HFFc6 (cell line): ENCODE results near the gene CDH23. TPM values are rescaled to one million over a fixed set of nuclear protein-coding genes. Genes with fewer than 3 reads are reported as not detected.

Experiments
- DNase-seq: peaks from one replicate; pipeline ENCODE4 v3.0.0-alpha.2; 2018
- H3K27ac Mint-ChIP-seq: 2 replicates; pipeline ENCODE4 v1.8.0; 2020; ENCODE audit warnings: mild to moderate bottlenecking, mixed read lengths
- H3K27me3 Mint-ChIP-seq: 2 replicates; pipeline ENCODE4 v1.8.0; 2021; ENCODE audit warnings: mild to moderate bottlenecking, moderate library complexity, mixed read lengths; ENCODE audit not compliant: insufficient read depth
- H3K36me3 Mint-ChIP-seq: 2 replicates; pipeline ENCODE4 v1.8.0; 2021; ENCODE audit warnings: low read depth, mixed read lengths
- H3K4me1 Mint-ChIP-seq: 2 replicates; pipeline ENCODE4 v1.8.0; 2020; ENCODE audit warnings: low read depth, mixed read lengths
- H3K4me3 Mint-ChIP-seq: 2 replicates; pipeline ENCODE4 v1.8.0; 2020; ENCODE audit warnings: mild to moderate bottlenecking, moderate library complexity, mixed read lengths
- H3K9me3 Mint-ChIP-seq: 2 replicates; pipeline ENCODE4 v1.8.0; 2020; ENCODE audit warnings: mild to moderate bottlenecking, mixed read lengths
- CTCF ChIP-seq: fragments of 200-600 bp; sonication (generic); IDR thresholded peaks from 2 replicates; pipeline ENCODE4 v1.5.0; 2021; ENCODE audit warnings: antibody characterized with exemption, mild to moderate bottlenecking
- total RNA-seq, 6 experiments: library from RNA; stranded (reverse); fragmentation: NEBNext Ultra II Directional; extraction: Animal tissue kit (Norgen Biotek cat#: 25700); gene quantifications; 2 replicates in 1 of 6; 3 replicates in 5 of 6; pipeline ENCODE4 v1.2.3, GENCODE V29; 2021

Gene CDH23
- total RNA-seq, 6 experiments from 2014 or later = 0.02 to 0.11 (median 0.04) TPM; not detected in 2

GRCh38 chr10:71631007-71631861, 234.5 kb downstream of the CDH23 start:
- Mint-ChIP-seq H3K4me3 (no peak overlapping the region), H3K27ac (no peak overlapping the region), H3K27me3 (peaks cover 46% of the 10 kb centered on the region), H3K4me1 (no peaks in the 10 kb centered on the region), H3K36me3 (no peaks in the 10 kb centered on the region), H3K9me3 (no peaks in the 10 kb centered on the region)
- TF ChIP-seq CTCF = no peak
- DNase-seq = no peak

GRCh38 chr10:71632200-71632820, 235.6 kb downstream of the CDH23 start:
- H3K9me3 Mint-ChIP-seq = no peaks in the 10 kb centered on the region
- H3K27ac Mint-ChIP-seq = no peak overlapping the region
- no peaks in the 10 kb centered on the region for H3K36me3 Mint-ChIP-seq
- DNase-seq = no peak
- no peaks in the 10 kb centered on the region for H3K4me1 Mint-ChIP-seq
- H3K4me3 Mint-ChIP-seq = no peak overlapping the region
- no peak for TF ChIP-seq CTCF
- peaks cover 48% of the 10 kb centered on the region for H3K27me3 Mint-ChIP-seq

- no peaks in the 10 kb centered on the region for H3K9me3 Mint-ChIP-seq
- no peak for DNase-seq
- peaks cover 44% of the 10 kb centered on the region for H3K27me3 Mint-ChIP-seq
- no peak overlapping the region for H3K4me3 Mint-ChIP-seq
- H3K36me3 Mint-ChIP-seq = no peaks in the 10 kb centered on the region
- TF ChIP-seq CTCF = no peak
- no peak overlapping the region for H3K27ac Mint-ChIP-seq
- no peaks in the 10 kb centered on the region for H3K4me1 Mint-ChIP-seq
Observed at GRCh38 chr10:71632896-71633600, 236.3 kb downstream of the CDH23 start.

- no peak for DNase-seq
- Mint-ChIP-seq H3K4me3 (no peak overlapping the region), H3K9me3 (no peaks in the 10 kb centered on the region), H3K27me3 (peaks cover 45% of the 10 kb centered on the region), H3K27ac (no peak overlapping the region), H3K4me1 (no peaks in the 10 kb centered on the region), H3K36me3 (no peaks in the 10 kb centered on the region)
- TF ChIP-seq CTCF = no peak
Observed at GRCh38 chr10:71633920-71634319, 237.2 kb downstream of the CDH23 start.

- no peak for TF ChIP-seq CTCF
- H3K36me3 Mint-ChIP-seq = no peaks in the 10 kb centered on the region
- no peak overlapping the region for H3K4me3 Mint-ChIP-seq
- no peaks in the 10 kb centered on the region for H3K4me1 Mint-ChIP-seq
- peaks cover 52% of the 10 kb centered on the region for H3K27me3 Mint-ChIP-seq
- no peak for DNase-seq
- no peaks in the 10 kb centered on the region for H3K9me3 Mint-ChIP-seq
- H3K27ac Mint-ChIP-seq = no peak overlapping the region
Observed at GRCh38 chr10:71634531-71635164, 237.9 kb downstream of the CDH23 start.
